Stimulated activated CD8-positive, alpha-beta memory T cell treated with anti-CD3 and anti-CD28 coated beads, Interleukin-15, amount 100 ng/mL, for 48 hours (primary cell): ENCODE data around the gene SLIT3.
A peak's percentile ranks its signal among the peaks of the same experiment; 100 is the strongest.

Experiments used
- DNase-seq, 2 donors: peaks; one replicate each; pipeline ENCODE4 v3.0.0-alpha.2; 2020; ENCODE audit warnings: low read depth in 2 of 2

Gene SLIT3

DNA sequence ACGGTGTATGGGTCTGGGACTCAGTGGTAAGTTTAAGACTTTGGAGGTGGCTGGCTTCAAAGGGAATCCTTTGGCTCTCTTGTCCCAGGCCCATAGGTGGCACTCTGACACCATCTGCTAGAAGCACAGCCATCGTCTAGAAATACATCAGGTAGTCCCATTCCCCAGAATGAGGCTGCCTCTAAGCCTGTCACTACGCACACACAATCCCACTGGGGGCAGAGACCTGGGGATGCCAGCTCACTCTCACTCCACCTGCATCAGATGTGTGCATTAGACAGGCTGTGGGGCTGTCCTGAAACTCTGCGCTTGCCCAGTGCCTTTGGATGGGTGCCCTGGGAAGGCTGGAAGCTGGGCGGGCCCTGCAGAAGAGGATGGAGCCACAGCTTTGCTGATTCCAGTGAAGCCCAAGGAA, 594.3 kb downstream of the SLIT3 start:
- DNase-seq = no peak

GRCh38 chr5:168705321-168705720, 595.6 kb downstream of the SLIT3 start:
- no peak for DNase-seq

GRCh38 chr5:168702511-168702910, 598.4 kb downstream of the SLIT3 start:
- DNase-seq = no peak

DNA sequence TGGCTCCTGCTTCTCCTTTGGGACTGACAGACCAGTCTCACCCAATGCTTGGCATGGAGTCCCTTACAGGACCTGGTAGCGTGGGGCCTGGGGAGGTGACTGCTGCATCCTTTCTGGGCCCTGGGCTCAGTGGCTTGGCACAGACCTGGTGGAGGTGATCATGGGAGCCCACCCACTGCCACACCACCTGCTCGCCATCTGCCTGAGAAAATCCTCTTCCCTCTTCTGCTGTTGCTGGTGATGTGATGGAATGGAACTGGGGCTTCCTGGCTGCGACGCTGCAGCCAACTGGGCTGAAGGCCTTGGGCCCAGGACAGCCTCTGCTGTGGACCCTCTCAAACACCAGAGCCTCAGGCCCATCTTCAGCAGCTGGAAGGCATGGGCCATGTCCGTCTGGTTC, 599.3 kb downstream of the SLIT3 start:
- DNase-seq = no peak

- DNase-seq = no peak
These were observed 601.9 kb downstream of the SLIT3 start for GRCh38 chr5:168699002-168699401.

GRCh38 chr5:168697034-168697720, 603.8 kb downstream of the SLIT3 start:
- no peak for DNase-seq

DNA sequence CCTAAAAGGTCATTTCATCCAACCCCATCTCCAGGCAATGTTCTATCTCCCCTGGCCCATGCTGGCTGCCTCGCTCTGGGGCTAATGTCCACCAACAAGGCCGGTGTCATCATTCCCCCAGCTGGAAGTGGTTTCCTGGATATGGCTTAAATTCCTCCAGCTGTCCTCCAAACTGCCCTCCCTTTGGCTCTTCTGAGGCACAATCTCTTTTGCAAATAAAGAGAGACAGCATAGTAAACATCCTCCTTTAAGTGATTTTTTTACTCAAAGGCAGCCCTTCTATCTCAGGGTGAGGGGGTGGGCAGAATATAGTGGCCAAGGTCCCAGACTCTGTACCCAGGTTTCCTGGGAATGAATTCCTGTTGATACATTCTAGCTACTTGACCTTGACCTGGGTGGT, 604.3 kb downstream of the SLIT3 start:
- DNase-seq = no peak

GRCh38 chr5:168695301-168695835, 605.6 kb downstream of the SLIT3 start:
- DNase-seq = no peak

- no peak for DNase-seq
These were observed 606.6 kb downstream of the SLIT3 start for GRCh38 chr5:168694289-168694688.

DNA sequence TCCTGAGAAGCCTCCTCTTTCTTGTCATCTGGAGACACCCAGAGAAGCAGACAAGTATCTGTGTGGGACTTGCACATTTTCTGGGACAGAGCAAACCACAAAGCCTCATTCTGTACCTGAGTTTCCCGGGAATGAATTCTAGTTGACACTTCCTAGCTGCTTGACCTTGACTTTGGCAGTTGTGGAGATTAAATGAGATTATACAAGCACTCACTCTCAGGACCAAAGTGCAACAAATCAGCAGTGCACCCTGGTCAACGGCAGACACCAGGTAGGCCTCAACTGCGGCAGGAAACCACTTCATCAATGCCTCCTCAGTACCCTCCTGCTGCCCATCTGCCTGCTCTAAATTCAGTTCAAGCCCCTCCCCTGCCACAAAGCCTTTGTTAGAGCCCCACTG, 607.1 kb downstream of the SLIT3 start:
- DNase-seq = no peak

GRCh38 chr5:168693297-168693696, 607.6 kb downstream of the SLIT3 start:
- no peak for DNase-seq

DNA sequence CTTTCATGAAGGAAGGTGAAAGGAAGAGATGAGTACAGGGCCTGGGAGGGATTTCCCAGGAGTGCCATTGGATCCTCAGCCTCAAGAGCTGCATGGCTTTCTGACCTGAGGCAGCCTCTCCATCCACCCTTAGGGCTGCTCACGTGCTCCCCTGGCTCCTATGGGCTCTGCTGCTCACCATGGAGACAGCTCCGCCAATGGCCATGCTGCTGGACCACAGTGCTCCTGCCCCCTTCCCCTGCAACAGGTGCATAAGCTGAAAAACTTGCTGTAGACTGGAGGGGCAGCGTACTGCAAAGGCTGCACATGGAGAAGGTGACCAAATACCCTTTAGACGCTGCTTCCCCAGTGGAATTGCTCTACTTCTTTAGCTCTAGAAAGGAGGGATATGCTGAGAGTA, 609.0 kb downstream of the SLIT3 start:
- DNase-seq = no peak

- no peak for DNase-seq
These were observed 611.7 kb downstream of the SLIT3 start for GRCh38 chr5:168689260-168689659.

GRCh38 chr5:168686837-168687236, 614.1 kb downstream of the SLIT3 start:
- no peak for DNase-seq

DNA sequence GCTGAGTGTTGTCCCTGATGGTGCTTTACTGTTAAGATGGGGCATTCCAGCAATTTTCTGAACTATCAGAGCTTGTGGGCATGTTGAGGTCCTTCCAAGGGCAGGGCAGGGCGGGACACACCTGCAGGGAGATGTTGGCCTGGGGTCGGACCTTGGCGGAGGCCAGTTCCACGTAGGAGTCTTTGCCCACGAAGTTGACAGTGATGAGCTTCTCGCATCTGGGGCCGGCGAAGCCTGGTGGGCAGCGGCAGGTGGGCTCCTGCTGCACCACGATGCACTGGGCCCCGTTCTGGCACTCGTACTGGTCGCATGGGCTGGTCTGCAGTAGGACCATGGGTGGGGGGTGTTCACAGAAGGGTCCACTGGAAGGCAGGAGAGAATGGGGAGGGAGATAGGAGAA, 615.4 kb downstream of the SLIT3 start:
- no peak for DNase-seq

- no peak for DNase-seq
These were observed 617.0 kb downstream of the SLIT3 start for GRCh38 chr5:168683927-168684295.

DNA sequence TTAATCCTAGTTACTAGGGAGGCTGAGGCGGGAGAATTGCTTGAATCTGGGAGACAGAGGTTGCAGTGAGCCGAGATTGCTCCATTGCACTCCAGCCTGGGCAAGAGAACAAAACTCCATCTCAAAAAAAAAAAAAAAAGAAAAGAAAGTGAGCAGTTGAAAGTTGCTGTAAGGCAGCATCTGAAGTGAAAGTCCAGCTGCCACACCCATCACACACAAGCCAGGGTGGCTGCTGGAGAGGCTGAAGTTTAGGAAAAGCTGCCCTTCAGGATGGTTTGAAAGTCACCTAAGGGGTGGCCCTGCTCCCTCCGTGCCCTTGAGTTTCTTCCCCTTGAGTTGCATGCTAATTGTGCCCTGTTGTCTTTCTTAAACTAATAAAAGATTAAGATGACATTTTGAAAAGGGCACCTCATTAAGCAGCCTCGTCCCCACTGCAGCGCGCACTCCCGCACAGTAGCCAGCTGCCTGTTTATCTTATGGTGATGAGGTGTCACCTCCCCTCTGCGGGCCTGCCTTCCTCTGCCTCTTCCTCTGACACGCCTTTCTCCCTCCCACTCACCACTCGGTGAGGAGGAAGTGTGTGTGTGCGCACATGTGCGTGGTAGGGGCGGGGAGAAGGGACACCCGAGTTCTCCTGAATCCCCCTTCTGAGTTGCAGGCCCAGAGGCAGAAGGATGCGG, 617.6 kb downstream of the SLIT3 start:
- peak in 1 of 2 donors; percentile 23 for DNase-seq

GRCh38 chr5:168681556-168682183, 619.3 kb downstream of the SLIT3 start:
- no peak for DNase-seq

GRCh38 chr5:168680395-168680794, 620.5 kb downstream of the SLIT3 start:
- no peak for DNase-seq

GRCh38 chr5:168679515-168679920, 621.4 kb downstream of the SLIT3 start:
- DNase-seq = peak; percentile 24 to 27

GRCh38 chr5:168676501-168676900, 624.4 kb downstream of the SLIT3 start:
- no peak for DNase-seq

DNA sequence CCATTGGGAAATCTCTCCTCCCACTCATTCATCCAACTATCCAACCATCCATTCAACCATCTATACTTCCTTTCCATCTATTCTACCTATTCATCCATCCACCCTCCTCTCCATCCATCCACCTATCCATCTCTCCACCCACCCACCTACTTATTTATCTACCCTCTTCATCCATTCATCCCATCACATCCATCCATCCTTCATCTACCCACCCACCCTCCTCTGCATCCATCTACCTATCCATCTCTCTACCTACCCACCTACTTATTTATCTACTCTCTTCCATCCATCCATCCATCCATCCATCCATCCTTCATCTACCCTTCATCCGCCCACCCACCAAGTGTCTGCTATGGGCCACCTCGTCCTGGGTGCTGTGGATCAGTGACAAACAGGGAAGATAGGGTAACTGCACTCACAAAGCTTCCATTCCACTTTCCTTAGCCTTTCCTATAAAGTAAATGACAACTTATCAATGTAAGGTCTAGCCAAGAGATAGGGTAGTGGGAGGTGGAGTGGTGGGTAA, 625.0 kb downstream of the SLIT3 start:
- DNase-seq = no peak
